Measurements from ENCODE around the gene MYH10.
"Not testable (repeated sequence)": the region's sequence is repeated elsewhere in the genome, so short reads cannot be mapped to it uniquely, and the experiment has no call there.

MYH10 gene

DNA sequence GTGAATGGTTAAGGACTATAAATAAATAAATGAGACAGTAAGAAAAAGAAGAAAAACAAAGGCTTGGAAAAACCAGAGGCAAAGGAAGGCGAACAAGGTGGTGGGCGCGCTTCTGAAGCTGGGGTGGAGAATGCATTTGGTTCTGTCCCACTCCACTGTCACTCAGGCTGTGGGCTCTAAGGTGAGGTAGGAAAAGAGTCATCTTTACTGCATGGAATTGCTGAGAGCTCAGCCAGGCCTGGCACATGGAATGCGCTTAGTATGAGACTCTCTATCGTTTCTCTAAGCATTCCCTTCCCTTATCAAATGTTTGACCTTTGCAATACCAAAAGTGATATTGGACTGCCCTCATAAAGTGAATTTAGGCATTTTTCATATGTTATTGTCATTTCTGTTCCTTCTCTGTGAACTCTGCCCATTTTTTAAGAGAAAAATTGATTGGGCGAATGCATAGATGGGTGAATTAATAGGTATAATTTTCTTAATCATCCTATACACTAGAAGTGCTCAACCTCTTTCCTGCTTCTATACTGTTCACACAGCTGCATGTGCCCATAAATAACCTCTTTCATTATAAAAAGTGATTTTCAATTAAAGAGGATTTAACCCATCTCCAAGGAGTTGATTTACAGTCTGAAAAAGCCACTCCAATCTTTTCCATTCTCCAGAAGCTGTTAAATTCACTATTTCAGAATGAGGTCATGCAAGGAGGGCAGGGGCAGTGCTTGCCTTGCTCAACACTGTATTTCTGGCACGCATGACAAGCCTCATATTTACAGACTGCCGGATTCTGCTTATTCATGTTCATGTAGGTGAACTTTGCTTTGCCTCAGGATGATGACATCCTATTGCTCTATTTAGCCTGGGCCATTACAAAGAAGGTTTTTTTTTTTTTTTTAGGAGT, 87.7 kb downstream of the MYH10 start:
- DNase-seq, result no peak

DNA sequence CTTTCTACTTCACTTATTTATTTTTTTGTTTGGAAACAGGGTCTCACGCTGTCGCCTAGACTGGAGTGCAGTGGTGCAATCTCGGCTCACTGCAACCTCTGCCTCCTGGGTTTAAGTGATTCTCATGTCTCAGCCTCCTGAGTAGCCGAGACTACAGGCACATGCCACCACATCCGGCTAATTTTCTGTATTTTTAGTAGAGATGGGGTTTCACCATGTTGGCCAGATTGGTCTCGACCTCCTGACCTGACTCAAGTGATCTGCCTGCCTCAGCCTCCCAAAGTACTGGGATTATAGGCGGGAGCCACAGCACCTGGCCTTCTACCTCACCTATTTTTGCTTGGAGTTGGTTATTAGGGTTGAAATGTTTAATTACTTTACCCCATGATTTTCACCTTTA, 90.5 kb downstream of the MYH10 start:
- not testable (repeated sequence) for DNase-seq

DNA sequence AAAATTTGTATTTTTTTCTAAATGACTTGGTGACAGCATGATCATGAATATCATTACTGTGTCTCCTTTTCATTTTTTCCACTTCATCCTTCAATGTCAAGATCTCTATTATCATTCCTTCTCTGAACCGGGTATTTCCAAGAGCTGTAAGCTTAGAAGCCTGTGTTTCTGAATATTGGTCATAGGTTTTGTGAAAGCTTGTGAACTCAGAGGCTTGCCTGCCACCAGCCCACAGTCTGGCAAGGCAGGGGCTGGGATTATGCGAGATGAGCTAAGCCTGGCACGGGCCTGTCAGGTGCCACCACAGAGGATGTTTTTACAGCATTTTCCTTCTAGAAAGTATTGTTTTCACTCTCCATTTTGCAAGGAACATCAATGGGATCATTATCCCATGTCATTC, 92.8 kb downstream of the MYH10 start:
- no peak for DNase-seq

DNA sequence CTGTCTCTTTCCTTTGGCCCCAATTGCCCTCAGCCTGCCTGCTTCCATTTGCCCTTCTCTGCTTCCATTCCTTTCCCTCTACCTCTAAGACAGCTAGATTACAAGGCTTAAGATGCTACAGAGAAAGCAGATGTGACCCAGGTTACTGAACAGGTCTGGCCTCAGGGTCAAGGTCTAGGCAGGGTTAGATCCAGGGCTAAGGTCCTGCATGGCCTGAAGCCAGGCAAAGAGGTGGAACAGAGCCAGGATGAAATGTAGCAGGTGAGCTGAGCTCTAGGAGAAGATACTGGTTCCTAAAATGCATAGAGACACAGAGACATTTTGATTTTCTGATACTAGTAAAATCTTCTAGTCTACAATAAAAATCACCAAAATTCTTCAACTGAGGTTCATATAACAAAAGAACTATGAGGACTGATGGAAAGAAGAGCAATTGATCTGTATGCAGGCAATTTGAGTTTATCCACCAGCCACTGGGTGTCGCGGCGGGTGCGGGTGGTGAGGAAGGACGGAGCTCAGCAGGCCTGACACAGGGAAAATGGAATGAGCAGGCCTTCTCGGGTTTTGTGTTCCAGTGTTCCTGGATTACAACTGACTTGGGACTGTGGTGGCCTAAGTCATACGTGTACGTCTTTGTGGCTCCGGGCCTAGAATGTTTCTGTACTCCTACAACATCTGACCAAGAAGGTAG, 95.9 kb downstream of the MYH10 start:
- DNase-seq, result no peak

DNA sequence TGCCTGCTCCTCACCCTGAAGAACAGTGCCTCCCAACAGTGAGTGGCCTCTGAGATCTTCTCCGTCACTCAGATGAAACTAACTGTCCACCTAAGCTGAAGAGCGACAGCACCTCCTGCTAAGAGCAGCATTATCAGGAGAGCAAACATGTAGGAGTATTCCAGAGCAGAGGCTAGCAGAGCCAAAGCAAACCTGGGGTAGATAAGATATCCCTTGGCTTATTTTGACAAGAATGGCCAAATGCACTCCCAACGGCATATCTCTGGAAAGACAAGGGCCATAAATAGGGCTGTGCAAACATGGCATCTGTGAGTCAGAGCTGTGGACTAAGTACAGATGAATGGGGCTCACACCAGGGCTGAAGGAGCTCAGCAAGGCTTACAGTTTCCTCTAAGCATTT, 98.5 kb downstream of the MYH10 start:
- no peak for DNase-seq

DNA sequence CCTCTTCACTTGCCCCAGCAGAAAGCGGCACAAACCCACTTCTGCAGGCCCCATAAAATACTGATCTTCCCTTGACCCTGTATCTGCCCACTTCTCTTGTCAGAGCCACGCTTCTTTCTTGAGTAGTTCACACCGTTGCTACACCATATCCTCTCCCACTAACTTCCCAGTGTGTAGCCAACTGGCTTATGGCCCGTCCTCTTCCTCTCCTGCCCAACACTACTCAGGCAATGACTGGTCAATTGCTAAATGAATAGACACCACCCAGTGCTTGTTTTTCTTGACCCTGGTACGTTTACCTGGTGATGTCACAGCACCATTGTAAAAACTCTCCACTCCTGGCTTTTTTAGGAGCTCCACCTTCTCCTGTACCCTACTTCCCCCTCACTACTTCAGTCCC, 107.9 kb downstream of the MYH10 start:
- no peak for DNase-seq

DNA sequence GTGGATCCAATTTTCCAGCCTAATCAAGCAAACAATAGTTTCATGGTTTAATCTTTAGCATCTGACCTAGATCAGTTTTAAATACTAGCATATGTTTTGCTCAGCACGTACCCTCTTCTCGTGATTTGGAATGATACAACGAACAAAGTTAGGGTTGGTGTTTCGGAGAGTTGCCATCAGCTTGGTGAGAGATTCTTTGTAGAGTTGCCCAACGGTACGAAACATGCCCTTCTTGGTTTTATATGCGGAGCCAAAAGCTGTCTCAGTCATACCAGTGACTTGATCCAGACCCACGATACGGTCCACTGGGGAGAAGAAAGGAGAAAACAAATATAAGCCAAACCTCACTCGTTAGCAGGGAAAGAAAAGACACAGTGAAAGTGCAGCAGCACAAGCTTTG, 109.5 kb downstream of the MYH10 start:
- DNase-seq, result no peak

DNA sequence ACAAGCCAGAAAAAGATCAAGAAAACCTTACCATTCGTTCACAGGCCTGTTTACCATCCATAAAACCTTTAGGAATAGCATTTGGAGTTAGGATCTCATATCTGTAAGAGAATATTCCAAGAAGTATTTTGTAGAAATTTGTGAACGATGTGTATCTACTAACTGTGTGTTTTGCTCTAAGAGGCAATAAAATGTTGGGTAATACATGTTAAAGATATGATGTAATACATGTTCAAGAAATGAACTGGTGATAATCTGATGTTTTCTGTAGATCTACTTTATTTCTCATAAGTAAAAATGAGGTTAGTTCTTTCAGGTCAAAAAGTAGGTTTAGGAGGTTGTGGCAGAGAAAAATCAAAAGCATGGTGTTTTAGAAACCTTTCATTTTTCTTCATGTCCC, 111.7 kb downstream of the MYH10 start:
- no peak for DNase-seq

DNA sequence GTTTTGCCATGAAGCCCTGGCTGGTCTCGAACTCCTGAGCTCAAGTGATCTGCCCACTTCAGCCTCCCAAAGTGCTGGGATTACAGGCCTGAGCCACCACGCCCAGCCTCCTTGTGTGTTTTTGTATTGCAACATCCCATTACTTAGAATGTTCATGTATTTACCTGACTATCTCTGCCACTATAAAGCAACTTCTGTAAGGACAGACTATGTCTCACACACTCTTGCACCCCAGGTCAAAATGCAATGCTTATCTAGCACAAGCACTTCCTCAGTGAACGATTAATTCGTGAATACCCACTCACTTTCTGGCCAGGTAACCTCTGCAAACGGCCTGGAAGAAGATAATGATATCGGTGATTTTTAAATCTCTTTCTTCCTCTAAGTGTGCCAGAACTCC, 112.2 kb downstream of the MYH10 start:
- no peak for DNase-seq

DNA sequence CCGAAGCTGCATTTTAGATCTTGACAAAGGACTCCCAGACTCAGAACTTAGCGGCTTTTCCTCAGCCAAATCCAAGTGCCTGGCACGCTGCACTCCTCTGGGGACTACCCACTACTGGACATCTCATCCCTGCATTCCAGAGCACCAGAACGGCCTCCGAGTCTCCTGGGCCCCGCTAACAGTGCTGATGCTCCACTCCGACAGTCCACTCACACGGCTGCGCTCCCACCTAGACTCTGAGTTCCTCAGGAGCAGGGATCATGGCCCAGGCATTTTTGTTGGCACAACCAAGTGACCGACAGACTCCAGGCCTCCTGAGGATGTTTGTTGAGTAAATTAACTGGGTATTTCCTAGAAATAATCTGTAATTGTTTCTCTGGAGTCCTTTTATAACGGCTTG, 115.7 kb downstream of the MYH10 start:
- DNase-seq, result no peak

DNA sequence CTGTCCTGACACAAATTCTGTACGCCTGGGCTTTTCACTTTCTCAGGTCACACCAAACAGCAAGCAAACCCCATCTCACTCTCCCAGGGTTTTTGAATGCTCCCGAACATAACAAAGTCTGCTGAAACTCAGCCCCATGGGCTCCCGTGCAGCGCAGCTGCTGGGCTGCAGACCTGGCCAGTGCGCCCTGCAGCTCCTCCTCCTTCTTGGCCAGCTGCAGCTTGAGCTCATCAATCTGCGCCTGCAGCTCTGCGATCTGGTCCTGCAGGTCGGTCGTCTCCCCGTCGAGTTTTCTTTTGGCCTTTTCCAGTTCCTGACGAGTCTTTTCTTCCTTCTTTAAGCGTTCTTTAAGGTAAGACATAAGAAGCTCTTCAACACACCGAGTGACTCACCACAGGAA, 124.4 kb downstream of the MYH10 start:
- DNase-seq, result no peak

DNA sequence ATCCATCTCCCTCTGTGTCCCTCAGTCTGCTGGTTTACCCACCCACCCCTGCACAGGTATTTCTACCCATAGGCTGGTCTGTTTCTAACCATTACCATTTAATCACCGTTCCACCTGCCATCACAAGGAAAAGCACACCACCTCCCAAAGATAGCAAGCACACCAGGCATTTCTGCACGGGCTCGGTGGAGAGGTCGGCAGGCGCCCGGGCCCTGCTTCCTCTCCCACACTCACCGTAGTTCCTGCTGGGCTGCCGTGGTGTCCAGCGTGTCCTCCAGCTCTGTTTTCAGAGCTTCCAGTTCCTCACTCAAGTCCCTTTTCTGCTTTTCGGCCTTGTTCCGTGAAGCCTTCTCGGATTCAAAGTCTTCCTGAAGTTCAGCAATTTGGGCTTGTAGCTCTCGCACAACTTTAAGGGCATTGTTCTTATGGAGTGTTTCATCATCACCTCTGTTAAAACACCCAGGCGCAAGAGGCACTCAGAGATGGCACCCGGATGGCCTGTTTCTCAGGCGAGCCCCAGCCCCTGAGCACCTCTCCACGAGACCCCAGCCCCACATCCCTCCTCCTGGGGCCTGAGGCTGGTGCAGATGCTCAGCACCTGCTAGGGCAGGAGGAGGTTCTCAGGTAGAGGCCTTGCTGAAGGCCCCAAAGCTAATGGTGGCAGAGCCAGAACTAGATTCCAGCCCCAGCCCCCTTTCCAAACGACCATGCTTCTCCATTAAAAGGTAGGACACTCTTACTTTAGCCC, 125.9 kb downstream of the MYH10 start:
- no peak for DNase-seq

DNA sequence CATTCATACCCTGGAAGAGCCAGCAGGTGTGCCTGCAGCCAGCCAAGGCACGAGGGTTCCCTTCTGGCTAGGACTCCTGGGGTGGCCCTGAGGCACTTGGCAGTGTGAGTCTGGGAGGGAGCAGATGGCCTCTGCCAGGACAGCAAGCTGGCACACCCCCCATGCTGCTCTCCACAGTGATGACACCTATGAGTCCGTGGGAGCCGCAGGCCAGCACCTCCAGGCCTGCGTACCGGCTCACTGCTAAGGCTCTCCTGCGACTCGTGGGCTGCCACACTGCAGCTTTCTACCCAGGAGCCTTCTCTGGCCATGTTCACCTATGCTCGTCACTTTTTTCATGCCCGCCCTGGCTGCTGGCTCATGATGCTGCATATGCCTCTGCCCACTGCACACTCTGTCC, 126.7 kb downstream of the MYH10 start:
- no peak for DNase-seq

DNA sequence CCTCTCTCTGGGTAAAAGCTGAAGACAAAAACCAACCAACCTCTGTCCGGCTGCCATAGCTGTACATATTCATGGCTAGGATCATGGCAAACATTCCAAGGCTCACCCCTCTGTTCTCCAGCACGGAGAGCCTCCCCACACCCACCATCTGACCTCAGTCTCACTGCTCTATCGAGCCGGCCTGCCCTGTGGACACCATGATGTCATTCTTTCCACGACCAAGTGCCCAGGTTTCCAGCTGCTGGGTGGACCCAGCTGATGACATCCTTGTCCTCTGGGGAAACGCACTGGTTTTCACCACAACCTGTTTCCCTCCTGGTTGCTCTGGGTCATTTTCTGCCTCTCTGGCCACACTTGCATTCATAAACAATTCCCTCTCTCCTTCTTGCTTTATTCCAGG, 127.2 kb downstream of the MYH10 start:
- no peak for DNase-seq

DNA sequence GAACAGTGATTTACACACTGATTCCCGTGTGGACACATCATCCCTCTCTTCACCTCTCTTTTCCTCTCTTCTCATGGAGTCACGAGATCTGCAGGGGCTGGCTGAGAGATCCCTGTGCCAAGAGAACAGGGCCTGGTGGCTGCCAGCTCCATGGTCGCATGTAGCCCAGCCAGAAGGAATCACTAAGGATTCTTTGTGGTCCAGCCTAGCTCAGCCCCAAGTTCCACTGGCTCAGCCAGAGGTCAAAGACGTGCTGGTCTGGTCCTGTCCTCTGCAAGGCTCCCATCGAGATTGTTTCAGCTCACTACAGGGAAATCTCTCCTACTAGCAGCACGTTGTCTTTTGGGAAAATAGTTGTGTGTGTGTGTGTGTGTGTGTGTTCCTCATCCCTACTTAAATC, 128.4 kb downstream of the MYH10 start:
- DNase-seq, result no peak

DNA sequence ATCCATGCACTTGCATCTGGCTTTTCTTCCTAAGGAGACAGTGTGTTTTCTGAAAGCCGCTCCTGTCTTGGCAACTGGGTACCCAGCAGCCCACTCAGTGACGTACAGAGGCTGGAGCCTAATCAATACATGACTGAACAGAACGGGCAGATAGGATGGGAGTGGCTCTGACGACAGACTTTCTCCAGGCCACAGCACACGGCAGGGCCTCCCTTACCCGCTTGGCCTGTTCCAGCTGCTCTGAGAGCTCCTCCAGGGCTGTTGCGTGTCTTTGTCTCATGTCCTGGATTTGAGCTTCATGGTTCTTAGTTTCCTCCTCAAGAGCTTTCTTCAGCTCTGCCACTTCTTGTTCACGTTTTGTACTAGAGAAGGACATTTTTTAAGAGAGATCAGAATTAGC, 129.9 kb downstream of the MYH10 start:
- DNase-seq, result no peak

DNA sequence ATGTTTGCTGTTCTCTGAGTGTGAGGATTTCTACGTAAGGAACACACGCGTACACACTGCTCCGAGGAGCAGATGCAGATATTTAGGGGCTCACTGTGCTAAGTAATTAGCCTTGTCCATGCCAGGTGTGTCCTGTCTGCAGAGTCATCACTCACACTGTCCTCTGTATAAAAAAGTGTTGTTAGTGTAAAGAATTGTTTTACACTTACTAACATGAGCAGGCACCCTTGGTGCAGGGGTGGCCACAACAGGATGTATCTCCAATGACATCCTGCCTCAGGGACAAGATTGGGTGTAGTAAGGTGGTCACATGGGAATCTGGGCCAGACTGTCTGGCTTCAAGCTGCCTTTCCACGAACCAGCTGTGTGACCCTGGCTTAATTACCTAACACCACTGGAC, 130.9 kb downstream of the MYH10 start:
- DNase-seq, result no peak

DNA sequence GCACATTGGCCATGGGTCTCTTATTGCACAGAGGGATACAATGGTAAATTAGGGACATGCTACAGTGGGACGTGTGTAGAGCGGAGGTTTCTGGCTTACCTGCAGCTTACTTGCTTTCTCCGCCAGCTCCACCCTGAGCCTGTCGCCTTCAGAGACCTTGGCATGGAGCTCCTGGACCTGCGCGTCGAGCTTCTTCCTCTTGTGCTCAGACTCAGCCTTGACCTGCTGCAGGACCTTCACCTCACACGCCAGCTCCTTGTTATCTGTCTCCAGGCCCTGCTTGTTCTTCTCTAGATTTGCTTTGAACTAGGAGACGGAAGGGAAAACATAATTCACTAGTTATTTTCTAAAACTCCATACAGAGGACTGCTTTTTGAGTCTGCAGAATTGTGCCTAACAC, 131.4 kb downstream of the MYH10 start:
- DNase-seq, result no peak

DNA sequence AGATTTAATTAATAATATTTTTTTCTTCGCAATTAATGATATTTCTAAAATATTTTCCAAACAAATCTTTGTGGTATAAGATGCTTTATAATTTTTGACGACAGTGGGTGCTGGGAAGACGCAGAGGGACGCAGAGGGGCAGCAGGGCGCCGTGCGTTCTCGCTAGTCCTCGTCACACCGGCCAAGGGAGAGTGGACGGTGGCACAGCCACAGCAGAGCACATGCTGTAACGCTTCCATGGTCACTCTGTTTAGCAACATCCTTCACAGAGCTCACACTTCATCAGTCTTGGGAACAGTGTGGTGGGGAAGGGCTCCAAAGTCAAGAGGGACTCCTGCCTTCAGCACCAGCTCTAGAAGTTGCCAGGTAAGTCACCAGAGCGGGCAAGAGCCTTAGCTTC, 134.4 kb downstream of the MYH10 start:
- DNase-seq, result no peak

DNA sequence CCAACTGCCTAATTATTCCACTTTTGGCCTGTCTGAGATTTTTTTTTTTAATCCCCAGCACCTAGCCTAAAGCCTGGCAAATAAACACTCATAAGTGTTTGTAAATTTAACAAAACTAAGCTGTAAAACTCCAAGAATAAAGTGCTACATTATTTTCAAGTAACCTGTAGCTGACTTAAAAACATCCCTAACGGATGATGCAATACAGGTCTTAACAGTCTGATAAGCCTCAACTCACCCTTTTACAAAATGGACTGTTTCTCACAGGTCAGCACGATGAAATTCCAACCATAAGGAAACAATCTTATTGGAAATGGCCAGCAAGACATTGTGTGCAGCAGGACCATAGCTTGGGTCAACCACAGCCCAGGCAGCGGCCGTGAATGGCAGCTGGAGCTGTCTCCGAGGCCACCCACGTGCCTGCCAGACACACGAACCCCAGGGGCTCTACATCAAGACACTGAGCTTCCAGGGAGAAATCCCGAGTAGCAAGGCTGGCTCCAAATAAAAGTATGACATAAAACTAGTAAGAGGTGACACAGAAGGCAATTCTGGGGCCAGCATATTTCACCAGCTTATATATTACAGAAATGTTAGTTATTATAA, 135.9 kb downstream of the MYH10 start:
- DNase-seq, result no peak

DNA sequence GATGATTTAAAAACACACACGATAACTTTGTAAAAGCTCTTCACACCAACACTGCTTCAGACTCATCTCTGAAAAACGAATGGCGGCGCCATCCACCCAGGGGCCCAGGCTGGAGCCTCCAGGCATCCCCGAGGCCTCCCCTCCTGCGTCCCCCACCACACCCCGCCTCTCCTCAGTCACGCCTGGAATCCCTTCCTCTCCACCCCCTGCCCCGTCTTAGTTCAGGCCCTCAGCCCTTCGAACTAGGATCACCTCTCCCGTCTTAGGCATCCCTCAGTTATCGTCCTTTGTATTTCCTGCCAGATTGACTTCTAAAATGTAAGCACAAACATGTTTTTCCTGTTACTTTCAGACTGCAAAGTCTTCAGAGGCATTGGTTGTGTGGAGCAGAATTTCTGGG, 136.5 kb downstream of the MYH10 start:
- no peak for DNase-seq

DNA sequence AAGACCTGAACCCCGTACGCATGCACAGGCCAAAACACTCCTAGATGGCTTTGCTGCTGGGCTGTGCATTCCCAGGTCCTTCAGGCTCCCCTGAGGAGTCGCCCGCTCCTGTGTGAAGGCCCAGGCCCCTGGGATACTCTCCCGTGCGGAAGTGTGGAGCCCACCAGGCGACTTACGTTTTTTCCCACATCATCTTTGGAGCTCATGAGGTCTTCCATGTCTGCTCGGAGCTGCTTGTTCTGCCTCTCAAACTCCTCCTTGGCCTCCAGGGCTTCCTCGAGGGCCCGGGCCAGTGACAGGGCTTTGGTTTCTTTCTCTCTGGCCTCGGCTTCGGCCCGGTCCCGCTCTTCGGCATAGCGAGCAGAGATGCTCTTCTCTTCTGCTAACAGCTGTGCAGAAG, 138.4 kb downstream of the MYH10 start:
- no peak for DNase-seq

DNA sequence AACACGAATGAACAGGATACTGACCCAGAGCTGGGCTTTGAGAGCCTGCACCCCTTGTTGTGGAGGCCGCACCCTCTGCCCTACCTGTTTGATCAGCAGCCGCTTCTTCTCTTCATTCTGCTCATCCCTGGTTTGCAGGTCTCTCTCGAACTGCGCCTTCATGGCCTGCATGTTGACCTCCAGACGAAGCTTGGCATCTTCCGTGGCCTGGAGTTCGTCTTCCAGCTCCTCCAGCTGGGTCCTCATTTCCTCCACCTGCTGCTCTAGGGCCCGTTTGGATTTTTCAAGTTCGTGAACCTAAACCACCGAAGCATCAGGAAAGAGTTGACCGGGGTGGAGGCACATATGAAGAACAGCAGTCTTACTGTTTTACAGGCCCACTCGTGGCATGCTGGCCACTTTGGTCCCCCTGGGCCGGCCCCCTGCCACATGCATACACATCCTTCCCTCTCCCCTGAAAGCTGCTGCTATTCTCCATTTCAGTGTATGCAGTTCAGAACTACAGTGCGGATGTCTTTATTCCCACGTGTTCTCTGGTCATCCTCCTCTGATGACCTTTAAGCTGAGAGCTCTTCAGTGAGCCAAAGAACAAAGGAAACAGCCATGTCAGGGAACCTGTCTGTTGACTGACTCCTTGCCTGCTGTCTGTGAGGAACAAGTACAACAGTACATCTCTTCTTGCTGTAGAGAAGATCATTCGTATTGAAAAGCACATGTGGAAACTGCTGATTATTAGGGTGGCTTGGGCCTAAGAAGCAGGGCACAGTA, 140.1 kb downstream of the MYH10 start:
- DNase-seq, result no peak

All from NCI-H187 treated with DMSO at 0.1 percent for 48 hours (cell line).